Activated CD4-positive, alpha-beta memory T cell treated with anti-CD3 and anti-CD28 coated beads for 36 hours (primary cell): Measurements from ENCODE around the gene OR4D6. TPM values are rescaled to one million over a fixed set of nuclear protein-coding genes. Genes with fewer than 3 reads are reported as not detected.

Experiments
- CTCF ChIA-PET: fragments of 350-600 bp; sonication (Branson Sonifier 250); formaldehyde crosslinking; loops from one replicate; lab custom pipeline; 2021; ENCODE audit warnings: antibody characterized with exemption, inconsistent platforms; lab: Charles Lee
- POLR2A ChIA-PET: fragments of 350-600 bp; sonication (Branson Sonifier 250); formaldehyde crosslinking; loops from one replicate; lab custom pipeline; 2021; ENCODE audit warnings: antibody characterized with exemption; lab: Charles Lee
- DNase-seq: peaks from one replicate; pipeline ENCODE4 v3.0.0-alpha.2; 2020
- H3K27ac Mint-ChIP-seq: one replicate; pipeline ENCODE4 v1.8.0; 2021; ENCODE audit warnings: mixed read lengths
- H3K27me3 Mint-ChIP-seq: one replicate; pipeline ENCODE4 v1.8.0; 2021; ENCODE audit warnings: mixed read lengths
- H3K36me3 Mint-ChIP-seq: one replicate; pipeline ENCODE4 v1.8.0; 2021; ENCODE audit warnings: mixed read lengths
- H3K4me1 Mint-ChIP-seq: one replicate; pipeline ENCODE4 v1.8.0; 2021; ENCODE audit warnings: low read depth, mixed read lengths
- H3K4me3 Mint-ChIP-seq: one replicate; pipeline ENCODE4 v1.8.0; 2021; ENCODE audit warnings: mild to moderate bottlenecking, mixed read lengths
- H3K9me3 Mint-ChIP-seq: one replicate; pipeline ENCODE4 v1.8.0; 2021; ENCODE audit warnings: mixed read lengths
- intact Hi-C: fragments of 100-400 bp; cut with micrococcal nuclease; formaldehyde crosslinking; loops from one replicate; pipeline ENCODE4 v1.15.1; 2023
- total RNA-seq, 2 experiments: library from RNA; stranded (reverse); gene quantifications; one replicate each; pipeline ENCODE4 v1.2.3, GENCODE V29; 2021

OR4D6 gene
- total RNA-seq: not detected

- no peak for DNase-seq
- ChIA-PET POLR2A (no interaction called here), CTCF (no interaction called here)
- H3K4me3 Mint-ChIP-seq: no peak within 1 kb of the TSS
- no peaks in the 10 kb centered on the region for H3K36me3 Mint-ChIP-seq
- no peaks in the 10 kb centered on the region for H3K4me1 Mint-ChIP-seq
- H3K27ac Mint-ChIP-seq: no peak within 1 kb of the TSS
- intact Hi-C loops: no loop called here
- H3K27me3 Mint-ChIP-seq: peaks cover 12% of the 10 kb centered on the region
- no peaks in the 10 kb centered on the region for H3K9me3 Mint-ChIP-seq
Measured at GRCh38 chr11:59456661-59457060, at the start of gene OR4D6. TSS of gene OR4D6 (plus strand) at chr11:59456961. CDS start at chr11:59456961, 0 bp downstream.

- peaks cover 25% of the 10 kb centered on the region for H3K9me3 Mint-ChIP-seq
- no peaks in the 10 kb centered on the region for H3K4me1 Mint-ChIP-seq
- ChIA-PET POLR2A (no interaction called here), CTCF (no interaction called here)
- no peak overlapping the region for H3K27ac Mint-ChIP-seq
- peaks cover 5% of the 10 kb centered on the region for H3K36me3 Mint-ChIP-seq
- DNase-seq: no peak
- H3K4me3 Mint-ChIP-seq: no peak overlapping the region
- H3K27me3 Mint-ChIP-seq: peaks cover 27% of the 10 kb centered on the region
- intact Hi-C loops: no loop called here
Measured at GRCh38 chr11:59413646-59414045, 43.1 kb upstream of the OR4D6 start.

DNA sequence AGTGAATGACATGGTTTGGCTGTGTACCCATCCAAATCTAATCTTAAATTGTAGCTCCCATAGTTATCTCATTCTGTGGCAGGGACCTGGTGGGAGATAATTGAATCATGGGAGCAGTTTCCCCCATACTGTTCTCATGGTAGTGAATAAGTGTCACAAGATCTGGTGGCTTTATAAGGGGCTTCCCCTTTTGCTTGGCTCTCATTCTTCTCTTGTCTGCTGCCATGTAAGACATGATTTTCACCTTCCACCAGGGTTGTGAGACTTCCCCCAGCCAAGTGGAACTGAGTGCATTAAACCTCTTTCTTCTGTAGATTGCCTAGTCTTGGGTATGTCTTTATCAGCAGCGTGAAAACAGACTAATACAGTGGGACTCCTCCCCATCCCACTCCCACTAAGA is 41.6 kb upstream of the OR4D6 start:
- POLR2A ChIA-PET: no interaction called here

GRCh38 chr11:59416613-59417012 is 40.1 kb upstream of the OR4D6 start:
- H3K4me1 Mint-ChIP-seq: no peaks in the 10 kb centered on the region
- H3K27ac Mint-ChIP-seq: no peak overlapping the region
- CTCF ChIA-PET: no interaction called here
- no peaks in the 10 kb centered on the region for H3K36me3 Mint-ChIP-seq
- intact Hi-C loops: no loop called here
- no peak overlapping the region for H3K4me3 Mint-ChIP-seq
- no peak for DNase-seq
- peaks cover 3% of the 10 kb centered on the region for H3K9me3 Mint-ChIP-seq
- H3K27me3 Mint-ChIP-seq: peaks cover 27% of the 10 kb centered on the region
- POLR2A ChIA-PET: no interaction called here

More for the DNA sequence above, 41.6 kb upstream of the OR4D6 start:
- no peak for DNase-seq
- Mint-ChIP-seq H3K27ac (no peak overlapping the region), H3K36me3 (no peaks in the 10 kb centered on the region), H3K4me1 (no peaks in the 10 kb centered on the region), H3K4me3 (no peak overlapping the region), H3K27me3 (peaks cover 27% of the 10 kb centered on the region), H3K9me3 (peaks cover 12% of the 10 kb centered on the region)
- CTCF ChIA-PET: no interaction called here
- intact Hi-C loops: no loop called here

DNA sequence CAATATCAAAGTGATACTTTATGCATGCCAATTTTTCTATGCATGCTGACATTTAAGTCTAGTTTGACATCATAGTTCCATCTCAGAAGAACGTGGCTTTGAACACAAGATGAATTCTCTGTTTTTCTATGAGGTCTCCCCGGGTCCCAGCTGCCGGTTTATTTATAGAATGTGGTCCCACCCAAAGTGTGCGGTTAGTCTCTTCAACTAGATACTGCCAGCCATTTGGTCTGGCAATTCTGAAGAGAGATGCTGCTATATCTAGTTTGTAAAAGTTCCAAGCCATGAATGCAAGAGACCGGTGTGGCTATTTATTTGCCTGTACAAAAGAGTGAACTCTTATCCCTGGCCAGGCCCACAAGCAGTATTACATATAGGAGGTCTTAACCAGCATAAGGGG is 39.7 kb upstream of the OR4D6 start:
- Mint-ChIP-seq H3K4me3 (no peak overlapping the region), H3K4me1 (no peaks in the 10 kb centered on the region), H3K9me3 (peaks cover 3% of the 10 kb centered on the region), H3K27ac (no peak overlapping the region), H3K27me3 (peaks cover 27% of the 10 kb centered on the region), H3K36me3 (no peaks in the 10 kb centered on the region)
- no peak for DNase-seq
- CTCF ChIA-PET: no interaction called here
- intact Hi-C loops: no loop called here
- POLR2A ChIA-PET: no interaction called here

GRCh38 chr11:59418156-59418555 is 38.6 kb upstream of the OR4D6 start:
- Mint-ChIP-seq H3K4me1 (no peaks in the 10 kb centered on the region), H3K27ac (no peak overlapping the region), H3K4me3 (no peak overlapping the region), H3K36me3 (no peaks in the 10 kb centered on the region), H3K9me3 (no peaks in the 10 kb centered on the region), H3K27me3 (peaks cover 21% of the 10 kb centered on the region)
- intact Hi-C loops: no loop called here
- DNase-seq: no peak
- CTCF ChIA-PET: interaction anchor here (2.4 kb wide), 1 partner anchor 12 kb away, joined by 14 read pairs; no protein-coding TSS in a partner anchor
- POLR2A ChIA-PET: no interaction called here

DNA sequence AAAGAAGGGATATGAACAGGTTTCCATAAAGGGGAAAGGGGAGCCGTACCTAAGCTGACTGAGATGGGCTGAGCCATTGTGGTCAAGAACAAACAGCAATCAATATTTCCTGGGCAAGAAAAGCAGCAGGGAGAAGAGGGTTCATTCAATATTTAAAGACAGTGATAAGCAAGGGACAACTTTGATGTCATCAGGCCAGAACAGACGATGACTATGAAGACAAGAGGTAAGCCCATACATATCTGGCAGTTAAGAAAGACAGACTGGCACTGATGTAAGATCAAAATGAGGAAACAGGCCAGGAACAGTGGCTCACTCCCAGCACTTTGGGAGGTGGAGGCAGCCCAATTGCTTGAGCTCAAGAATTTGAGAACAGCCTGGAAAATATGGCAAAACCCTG is 32.9 kb upstream of the OR4D6 start:
- Mint-ChIP-seq H3K9me3 (no peaks in the 10 kb centered on the region), H3K36me3 (no peaks in the 10 kb centered on the region), H3K27me3 (no peaks in the 10 kb centered on the region), H3K4me3 (no peak overlapping the region), H3K27ac (no peak overlapping the region), H3K4me1 (no peaks in the 10 kb centered on the region)
- ChIA-PET CTCF (interaction anchor here (1.3 to 2.2 kb wide), 2 partner anchors 252 to 253 kb away, joined by 5 to 7 read pairs; partner anchors contain the start of gene DTX4), POLR2A (no interaction called here)
- intact Hi-C loops: no loop called here
- DNase-seq: no peak

GRCh38 chr11:59425131-59425530 is 31.6 kb upstream of the OR4D6 start:
- Mint-ChIP-seq H3K4me1 (no peaks in the 10 kb centered on the region), H3K36me3 (no peaks in the 10 kb centered on the region), H3K4me3 (no peak overlapping the region), H3K9me3 (no peaks in the 10 kb centered on the region), H3K27ac (no peak overlapping the region), H3K27me3 (peaks cover 1% of the 10 kb centered on the region)
- no peak for DNase-seq
- intact Hi-C loops: no loop called here
- ChIA-PET POLR2A (no interaction called here), CTCF (interaction anchor here (0.7 to 2.2 kb wide), 2 partner anchors 14 to 253 kb away, joined by 3 to 7 read pairs; partner anchors contain the start of gene DTX4)

DNA sequence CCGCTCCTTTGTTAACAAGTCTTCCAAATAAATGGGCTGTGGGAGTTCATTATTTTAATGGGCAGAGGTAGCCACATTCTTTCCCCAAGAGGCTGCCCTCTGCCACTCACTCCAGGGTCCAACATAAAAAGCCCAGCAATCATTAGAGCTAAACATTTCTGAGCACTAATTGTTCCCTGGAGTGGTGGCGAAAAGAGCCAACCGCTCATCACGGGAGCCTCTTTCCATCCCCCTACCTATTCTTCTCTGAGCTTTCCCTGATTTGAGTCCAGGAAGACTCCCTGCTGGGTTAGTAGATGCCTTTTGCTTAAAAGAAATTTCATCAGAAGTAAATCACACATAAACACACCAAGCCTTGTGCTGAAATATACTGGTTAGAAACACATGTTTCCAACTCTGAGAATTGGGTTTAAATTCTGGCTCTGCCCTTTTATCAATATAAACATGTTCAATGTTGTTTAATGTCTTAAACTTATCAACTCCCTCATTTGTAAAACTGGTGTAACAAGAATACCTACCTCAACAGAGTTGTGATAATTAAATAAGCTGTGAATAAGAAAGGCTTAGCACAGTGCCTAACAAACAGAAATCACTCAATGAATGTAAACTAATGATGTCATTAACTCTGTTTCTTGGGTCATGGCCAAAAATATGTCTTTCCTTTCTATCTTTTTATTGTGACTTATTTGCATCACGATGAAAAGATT is 30.2 kb upstream of the OR4D6 start, which contains the start of gene OR5A2:
Gene OR5A2, minus strand, starts transcription at position 53 of the 707 bp plus-strand sequence. CDS start 3,460 bp downstream, outside the sequence.
- Mint-ChIP-seq H3K27me3 (peaks cover 1% of the 10 kb centered on the region), H3K36me3 (no peaks in the 10 kb centered on the region), H3K27ac (no peak within 1 kb of the TSS), H3K9me3 (no peaks in the 10 kb centered on the region), H3K4me3 (no peak within 1 kb of the TSS), H3K4me1 (no peaks in the 10 kb centered on the region)
- no peak for DNase-seq
- ChIA-PET POLR2A (no interaction called here), CTCF (interaction anchor here (0.9 kb wide), 1 partner anchor 254 kb away, joined by 3 read pairs; the partner anchor contains the start of gene DTX4)
- intact Hi-C loops: no loop called here

DNA sequence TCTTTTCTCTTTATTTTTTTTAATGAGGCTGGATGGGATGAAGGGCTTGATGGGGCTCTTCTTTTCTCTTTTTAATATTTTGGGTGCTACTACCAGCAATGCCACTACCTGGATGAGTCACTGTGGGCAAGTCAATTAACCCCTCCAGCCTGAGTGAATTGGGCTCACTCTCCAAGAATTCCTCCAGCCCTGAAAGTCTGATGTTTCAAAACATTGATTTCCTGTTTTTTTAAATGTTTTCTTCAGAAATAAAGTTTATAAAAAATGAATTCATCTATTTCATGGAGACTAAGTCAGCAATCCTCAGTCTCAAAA is 29.7 kb upstream of the OR4D6 start:
- DNase-seq: no peak
- Mint-ChIP-seq H3K36me3 (no peaks in the 10 kb centered on the region), H3K4me1 (no peaks in the 10 kb centered on the region), H3K4me3 (no peak overlapping the region), H3K9me3 (no peaks in the 10 kb centered on the region), H3K27me3 (peaks cover 1% of the 10 kb centered on the region), H3K27ac (no peak overlapping the region)
- POLR2A ChIA-PET: no interaction called here
- CTCF ChIA-PET: interaction anchor here (0.9 kb wide), 1 partner anchor 255 kb away, joined by 3 read pairs; the partner anchor contains the start of gene DTX4
- intact Hi-C loops: no loop called here

GRCh38 chr11:59429924-59430516 is 26.7 kb upstream of the OR4D6 start:
- Mint-ChIP-seq H3K36me3 (no peaks in the 10 kb centered on the region), H3K9me3 (no peaks in the 10 kb centered on the region), H3K27me3 (peaks cover 1% of the 10 kb centered on the region), H3K4me3 (no peak overlapping the region), H3K27ac (no peak overlapping the region), H3K4me1 (no peaks in the 10 kb centered on the region)
- no peak for DNase-seq
- intact Hi-C loops: loop anchor here (1.0 kb wide), 3 partner anchors 146 to 259 kb away; no protein-coding TSS in a partner anchor
- ChIA-PET CTCF (interaction anchor here (0.9 to 6.6 kb wide), 10 partner anchors 10 to 272 kb away, joined by 3 to 69 read pairs (median 4); partner anchors contain the start of gene DTX4), POLR2A (no interaction called here)

- Mint-ChIP-seq H3K27ac (no peak within 1 kb of the TSS), H3K4me1 (no peaks in the 10 kb centered on the region), H3K36me3 (no peaks in the 10 kb centered on the region), H3K4me3 (no peak within 1 kb of the TSS), H3K9me3 (no peaks in the 10 kb centered on the region), H3K27me3 (no peaks in the 10 kb centered on the region)
- ChIA-PET POLR2A (no interaction called here), CTCF (interaction anchor here (1.3 to 2.3 kb wide), 2 partner anchors 238 to 265 kb away, joined by 3 to 8 read pairs; partner anchors contain the start of gene DTX4)
- intact Hi-C loops: no loop called here
- DNase-seq: no peak
Measured at GRCh38 chr11:59436169-59436568, 20.6 kb upstream of the OR4D6 start, which contains the start of gene OR5A1. TSS of gene OR5A1 (plus strand) at chr11:59436469. CDS start at chr11:59443169, 6,700 bp downstream.
